Thoracic aorta (tissue), 2 donors: ENCODE data around the gene ERN1. TPM values are rescaled to one million over a fixed set of nuclear protein-coding genes. Genes with fewer than 3 reads are reported as not detected.

Source experiments
- ATAC-seq: fragments of 150-250 bp; one replicate; pipeline ENCODE4 v1.8.0; 2017; ENCODE audit warnings: low read depth; ENCODE audit not compliant: insufficient number of reproducible peaks, low FRiP score
- DNase-seq: peaks from one replicate; pipeline ENCODE4 v3.0.0-alpha.2; 2020; ENCODE audit warnings: low spot score
- H3K27ac ChIP-seq, 2 donors: fragments of 200-600 bp; sonication (generic); 1 replicate in 1 of 2; 2 replicates in 1 of 2; pipeline ENCODE4 v1.5.1; 2016; ENCODE audit warnings: mild to moderate bottlenecking in 2 of 2, moderate library complexity in 2 of 2
- H3K27me3 ChIP-seq: fragments of 200-600 bp; sonication (generic); replicated peaks from 2 replicates; pipeline ENCODE4 v1.6.0; 2016; ENCODE audit warnings: mild to moderate bottlenecking; ENCODE audit not compliant: insufficient read depth
- H3K36me3 ChIP-seq: fragments of 200-600 bp; sonication (generic); one replicate; pipeline ENCODE4 v1.5.1; 2016
- H3K4me1 ChIP-seq, 2 donors: fragments of 200-600 bp; sonication (generic); 1 replicate in 1 of 2; 2 replicates in 1 of 2; pipeline versions ENCODE4 v1.5.1 to v1.6.0; 2016; ENCODE audit warnings: low read depth in 2 of 2, mild to moderate bottlenecking in 1 of 2; ENCODE audit not compliant: control insufficient read depth in 1 of 2
- H3K4me3 ChIP-seq: fragments of 200-600 bp; sonication (generic); 2 replicates; pipeline ENCODE4 v1.5.1; 2016; ENCODE audit warnings: mild to moderate bottlenecking
- H3K9me3 ChIP-seq: fragments of 200-600 bp; sonication (generic); 2 replicates; pipeline ENCODE4 v1.5.1; 2016
- CTCF ChIP-seq: fragments of 200-600 bp; sonication (generic); IDR thresholded peaks from one replicate; pipeline ENCODE4 v1.5.1; 2019; ENCODE audit warnings: antibody characterized with exemption
- total RNA-seq, 2 donors: library from RNA; depleted of rRNA; stranded (reverse); fragments of >200 nt; gene quantifications; one replicate each; pipeline versions ENCODE4 v1.1.0 to v1.2.3, GENCODE V29; 2016

Gene ERN1
- total RNA-seq, 2 donors from 2014 or later: 13.0 to 22.7 TPM

- H3K9me3 ChIP-seq: no peaks in the 10 kb centered on the region
- no peak for ATAC-seq
- peaks cover 11 to 22% of the 10 kb centered on the region in 2 donors for H3K4me1 ChIP-seq
- DNase-seq: no peak
- H3K36me3 ChIP-seq: no peaks in the 10 kb centered on the region
- H3K27ac ChIP-seq: no peak overlapping the region
- H3K4me3 ChIP-seq: no peak overlapping the region
- no peak for TF ChIP-seq CTCF
- H3K27me3 ChIP-seq: no peaks in the 10 kb centered on the region
Observed at GRCh38 chr17:64113006-64113405, 16.9 kb downstream of the ERN1 start.

GRCh38 chr17:64111831-64112230, 18.1 kb downstream of the ERN1 start:
- no peak for DNase-seq
- H3K27me3 ChIP-seq: no peaks in the 10 kb centered on the region
- TF ChIP-seq CTCF: no peak
- peaks cover 4 to 21% of the 10 kb centered on the region in 2 donors for H3K4me1 ChIP-seq
- no peaks in the 10 kb centered on the region for H3K9me3 ChIP-seq
- no peak for ATAC-seq
- no peak overlapping the region for H3K4me3 ChIP-seq
- H3K27ac ChIP-seq: no peak overlapping the region
- H3K36me3 ChIP-seq: no peaks in the 10 kb centered on the region

DNA sequence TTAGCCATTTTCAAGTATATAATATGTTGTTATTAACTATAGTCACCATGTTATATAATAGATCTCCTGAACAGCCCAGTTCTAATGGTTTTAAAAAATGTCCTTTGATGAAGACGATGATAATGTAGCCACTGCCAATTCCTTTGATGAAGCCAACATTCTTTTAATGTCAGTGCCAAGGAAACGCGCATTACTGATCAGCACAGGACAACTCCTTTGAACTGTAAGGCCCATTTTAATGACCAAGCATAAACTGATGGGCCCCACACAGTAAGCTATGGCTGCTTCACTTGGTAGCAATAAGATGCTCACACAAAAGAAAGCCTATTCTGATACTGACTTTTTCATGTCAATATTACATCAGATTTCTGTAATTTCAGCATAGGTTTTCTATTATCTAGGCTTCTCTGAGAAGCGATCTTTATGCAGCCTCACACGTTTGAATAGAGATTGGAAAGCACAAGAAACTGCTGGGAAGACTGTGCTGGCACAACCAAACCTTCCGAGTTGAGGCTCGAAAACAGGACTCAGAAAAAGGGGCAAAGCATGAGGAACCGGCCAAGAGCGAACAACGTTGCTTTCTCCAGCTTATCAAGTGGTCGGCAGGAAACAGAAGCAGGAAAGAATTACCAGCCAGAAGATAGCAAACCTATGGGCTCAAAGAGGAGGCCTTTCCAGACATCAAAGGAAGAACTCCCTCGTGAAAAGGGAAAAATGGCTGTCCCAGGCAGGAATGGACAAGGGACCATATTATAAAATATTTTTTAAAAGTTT, 19.4 kb downstream of the ERN1 start:
- Histone ChIP-seq H3K4me1 (peaks cover 4 to 27% of the 10 kb centered on the region in 2 donors), H3K36me3 (no peaks in the 10 kb centered on the region), H3K27ac (no peak overlapping the region), H3K4me3 (no peak overlapping the region), H3K27me3 (no peaks in the 10 kb centered on the region), H3K9me3 (no peaks in the 10 kb centered on the region)
- DNase-seq (no peak), ATAC-seq (no peak)
- no peak for TF ChIP-seq CTCF

- Histone ChIP-seq H3K36me3 (no peaks in the 10 kb centered on the region), H3K4me3 (no peak overlapping the region), H3K4me1 (peaks cover 0 to 20% of the 10 kb centered on the region in 2 donors), H3K27ac (no peak overlapping the region), H3K27me3 (no peaks in the 10 kb centered on the region), H3K9me3 (no peaks in the 10 kb centered on the region)
- TF ChIP-seq CTCF: no peak
- DNase-seq (no peak), ATAC-seq (no peak)
Observed at GRCh38 chr17:64109400-64109799, 20.5 kb downstream of the ERN1 start.

GRCh38 chr17:64107500-64108236, 22.3 kb downstream of the ERN1 start:
- H3K27me3 ChIP-seq: no peaks in the 10 kb centered on the region
- no peak overlapping the region for H3K4me3 ChIP-seq
- no peak for DNase-seq
- no peaks in the 10 kb centered on the region for H3K9me3 ChIP-seq
- no peaks in the 10 kb centered on the region for H3K36me3 ChIP-seq
- H3K27ac ChIP-seq: no peak overlapping the region
- no peak for TF ChIP-seq CTCF
- H3K4me1 ChIP-seq: peaks cover 0 to 20% of the 10 kb centered on the region in 2 donors
- no peak for ATAC-seq
